Activated CD8-positive, alpha-beta memory T cell treated with anti-CD3 and anti-CD28 coated beads, Interleukin-2, amount 50 U/mL, for 1 hour (primary cell): ENCODE results near the gene ZNF576.
"Not testable (repeated sequence)": the region's sequence is repeated elsewhere in the genome, so short reads cannot be mapped to it uniquely, and the experiment has no call there.

Experiments used
- DNase-seq: peaks from one replicate; pipeline ENCODE4 v3.0.0-alpha.2; 2020; ENCODE audit errors: extremely low read depth

ZNF576 gene

GRCh38 chr19:43599635-43600295 is 3.4 kb downstream of the ZNF576 start:
- DNase-seq: no peak

- DNase-seq: not testable (repeated sequence)
These were observed 3.9 kb downstream of the ZNF576 start for GRCh38 chr19:43600326-43600725.

DNA sequence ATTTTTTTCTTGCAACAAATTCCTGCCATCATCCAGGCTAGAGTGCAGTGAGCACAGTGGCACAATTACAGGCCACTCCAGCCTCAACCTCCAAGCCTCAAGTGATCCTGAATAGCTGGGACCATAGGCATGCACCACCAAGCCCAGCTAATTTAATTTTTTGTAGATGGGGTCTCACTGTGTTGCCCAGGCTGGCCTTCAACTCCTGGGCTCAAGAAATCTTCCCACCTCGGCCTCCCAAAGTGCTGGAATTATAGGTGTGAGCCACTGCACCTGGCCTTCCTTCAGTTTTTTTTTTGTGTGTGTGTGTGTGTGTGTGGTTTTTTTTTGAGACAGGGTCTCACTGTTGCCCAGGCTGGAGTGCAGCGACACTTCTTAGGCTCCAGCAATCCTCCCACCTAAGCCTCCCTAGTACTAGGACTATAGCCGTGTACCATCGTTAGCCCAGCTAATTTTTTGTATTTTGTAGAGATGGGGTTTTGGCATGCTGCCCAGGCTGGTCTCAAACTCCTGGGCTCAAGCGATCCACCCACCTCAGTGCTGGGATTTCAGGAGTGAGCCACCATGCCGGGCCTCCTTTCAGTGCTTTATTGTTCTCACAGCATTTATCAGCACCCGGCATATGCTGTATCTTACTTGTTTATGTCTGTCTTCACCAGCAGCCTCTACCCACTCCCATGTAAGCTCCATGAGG is 9.6 kb downstream of the ZNF576 start:
- no peak for DNase-seq

- no peak for DNase-seq
These were observed 10.3 kb downstream of the ZNF576 start for GRCh38 chr19:43606569-43607229.

DNA sequence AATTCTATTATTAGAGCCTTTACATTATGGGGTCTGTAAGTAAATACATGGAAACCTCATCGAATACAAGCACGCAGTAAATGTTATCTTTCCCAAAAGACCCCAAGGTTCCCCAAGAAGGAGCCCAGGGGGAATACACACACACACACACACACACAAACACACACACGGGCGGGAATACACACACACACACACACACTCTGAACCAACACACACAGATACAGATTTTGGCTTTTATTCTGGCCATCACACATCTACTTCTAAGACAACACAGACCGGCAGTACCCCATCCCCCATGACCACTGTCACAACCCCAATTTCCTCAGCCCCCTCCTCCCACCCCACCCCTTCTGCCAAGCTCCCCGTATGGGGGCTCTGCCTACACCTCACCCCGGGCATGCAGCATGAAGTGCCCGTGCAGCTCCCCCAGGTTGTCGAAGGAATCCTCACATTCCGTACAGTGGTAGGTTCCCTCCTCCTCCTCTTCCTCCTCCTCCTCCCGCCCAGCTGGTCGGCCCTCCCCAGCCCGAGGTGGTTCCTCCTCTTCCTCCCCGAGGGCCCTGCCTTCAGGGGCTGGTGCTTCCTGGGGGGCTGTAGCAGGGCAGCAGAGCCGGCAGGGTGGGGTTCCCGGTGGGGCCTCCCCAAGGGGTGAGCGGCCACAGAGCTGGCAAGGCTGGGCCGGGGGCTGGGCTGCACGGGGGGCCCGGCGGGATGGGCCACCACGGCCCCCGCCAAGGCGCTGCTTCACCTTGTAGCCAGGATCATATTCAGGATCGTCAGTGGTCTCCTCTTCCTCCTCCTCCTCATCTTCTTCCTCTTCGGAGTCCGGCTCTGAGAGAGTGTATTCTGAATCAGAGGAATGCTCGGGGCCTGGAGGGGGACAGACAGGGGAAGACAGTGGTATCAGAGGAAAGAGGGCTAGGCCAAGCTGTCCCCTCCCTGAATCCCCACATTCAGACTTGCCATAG is 11.1 kb downstream of the ZNF576 start:
- no peak for DNase-seq

- no peak for DNase-seq
These were observed 13.5 kb downstream of the ZNF576 start for GRCh38 chr19:43609872-43610271.

DNA sequence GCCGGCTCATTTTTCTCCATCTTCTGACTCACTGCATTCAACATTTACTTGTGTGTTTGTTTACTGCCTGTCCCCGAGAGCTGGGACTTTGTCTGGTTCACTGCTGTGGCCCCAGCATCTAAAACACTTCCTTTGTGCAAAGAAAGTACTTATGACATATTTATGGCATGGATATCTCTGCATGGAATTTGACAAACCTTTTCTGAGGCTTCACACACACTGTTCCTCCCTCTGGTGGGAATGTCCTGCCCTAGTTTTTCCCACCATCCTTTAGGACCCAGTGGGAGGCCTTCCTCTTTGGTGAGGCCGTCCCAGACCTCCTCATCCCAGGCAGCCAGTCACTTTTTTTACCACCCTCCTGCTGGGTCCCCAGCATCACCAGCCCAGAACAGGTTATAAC is 14.1 kb downstream of the ZNF576 start:
- DNase-seq: no peak

DNA sequence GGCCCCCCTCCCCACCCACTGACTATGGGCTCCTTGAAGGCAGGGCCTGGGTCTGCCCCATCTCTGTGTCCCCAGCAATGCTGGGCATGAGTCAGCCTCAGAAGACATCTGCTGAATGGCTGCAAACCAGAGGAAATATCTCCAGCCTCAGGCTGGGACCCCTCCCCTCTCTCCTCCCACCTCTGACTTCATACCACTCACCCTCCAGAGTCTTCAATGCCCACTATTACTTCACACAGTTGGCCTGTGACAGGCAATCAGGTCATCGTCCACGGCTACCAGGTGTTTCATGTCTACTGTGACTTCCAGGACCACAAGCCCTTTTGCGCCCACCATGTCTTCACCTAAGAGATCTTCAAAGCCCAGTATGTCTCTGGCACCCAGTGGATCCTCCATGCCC is 15.4 kb downstream of the ZNF576 start, which contains the start of gene SRRM5:
Gene SRRM5, plus strand, starts transcription at position 301 of the 400 bp plus-strand sequence. Its CDS starts 34 bp downstream, at position 335.
- DNase-seq: no peak

DNA sequence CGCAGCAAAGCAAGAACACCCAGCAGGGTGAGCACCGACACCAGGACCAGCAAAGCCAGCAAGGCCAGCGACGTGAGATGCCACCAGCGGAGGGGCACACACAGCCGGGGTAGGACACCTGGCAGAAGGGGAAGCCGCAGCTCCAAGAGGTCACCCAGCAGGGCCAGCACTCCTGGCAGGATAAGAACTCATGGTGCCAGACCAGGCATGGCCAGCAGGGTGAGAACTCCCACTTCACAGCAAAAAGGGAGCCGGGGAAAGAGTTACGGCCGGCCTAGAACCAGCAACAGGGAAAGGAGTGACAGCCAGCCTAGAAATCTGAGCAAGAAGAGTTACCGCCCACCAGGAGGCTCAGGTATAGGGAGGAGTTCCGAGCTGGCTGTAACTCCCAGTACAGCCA is 16.0 kb downstream of the ZNF576 start:
- no peak for DNase-seq

DNA sequence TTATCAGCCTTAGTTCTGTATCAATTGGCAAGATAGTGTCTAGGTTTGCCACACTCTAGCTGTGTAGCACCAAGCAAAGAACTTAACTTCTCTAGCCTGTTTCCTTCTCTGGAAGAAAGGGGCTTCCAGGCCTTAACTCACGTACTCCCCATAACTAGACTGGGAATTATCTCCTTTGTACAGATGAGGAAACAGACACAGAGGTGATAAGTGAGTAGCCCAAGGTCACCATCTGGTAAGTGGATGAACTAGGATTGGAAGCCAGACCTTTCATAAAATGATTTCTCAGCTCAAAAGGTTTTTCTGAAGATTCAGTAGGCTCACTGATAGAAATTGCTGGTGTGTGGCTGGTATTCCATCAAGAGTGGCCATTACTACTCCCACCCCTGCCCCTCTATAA is 19.9 kb downstream of the ZNF576 start:
- DNase-seq: no peak

DNA sequence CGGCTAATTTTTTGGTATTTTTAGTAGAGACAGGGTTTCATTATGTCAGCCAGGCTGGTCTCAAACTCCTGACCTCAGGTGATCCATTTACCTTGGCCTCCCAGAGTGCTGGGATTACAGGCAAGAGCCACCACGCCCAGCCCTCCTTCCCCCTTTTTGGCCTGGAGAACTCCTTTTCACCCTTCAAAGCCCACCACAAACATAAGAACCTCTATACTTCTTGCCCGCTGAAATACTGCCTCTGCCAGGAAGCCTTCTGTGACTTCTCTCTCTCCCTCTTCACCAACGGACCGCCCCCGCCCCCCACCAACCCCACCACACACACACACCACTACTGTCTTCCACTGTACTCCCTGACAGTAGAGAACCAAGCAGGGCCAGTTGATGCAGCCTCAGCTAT is 20.6 kb downstream of the ZNF576 start:
- DNase-seq: no peak

DNA sequence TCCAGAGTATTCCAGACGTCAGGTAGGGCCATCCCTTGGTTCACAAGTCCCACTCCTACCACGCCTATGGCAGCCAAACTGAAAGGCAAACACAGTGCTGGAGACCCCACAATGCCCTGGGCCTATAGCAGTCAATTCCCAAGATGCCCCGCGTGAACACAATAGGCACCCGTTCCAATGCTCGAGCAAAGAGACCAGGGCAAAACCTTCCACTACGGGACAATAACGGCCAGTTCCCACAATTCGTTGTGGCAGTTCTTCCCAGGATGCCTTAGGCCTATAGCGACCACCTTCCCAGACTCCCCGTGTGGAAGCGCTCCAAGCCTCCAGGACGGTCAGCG is 22.5 kb downstream of the ZNF576 start:
- DNase-seq: no peak

DNA sequence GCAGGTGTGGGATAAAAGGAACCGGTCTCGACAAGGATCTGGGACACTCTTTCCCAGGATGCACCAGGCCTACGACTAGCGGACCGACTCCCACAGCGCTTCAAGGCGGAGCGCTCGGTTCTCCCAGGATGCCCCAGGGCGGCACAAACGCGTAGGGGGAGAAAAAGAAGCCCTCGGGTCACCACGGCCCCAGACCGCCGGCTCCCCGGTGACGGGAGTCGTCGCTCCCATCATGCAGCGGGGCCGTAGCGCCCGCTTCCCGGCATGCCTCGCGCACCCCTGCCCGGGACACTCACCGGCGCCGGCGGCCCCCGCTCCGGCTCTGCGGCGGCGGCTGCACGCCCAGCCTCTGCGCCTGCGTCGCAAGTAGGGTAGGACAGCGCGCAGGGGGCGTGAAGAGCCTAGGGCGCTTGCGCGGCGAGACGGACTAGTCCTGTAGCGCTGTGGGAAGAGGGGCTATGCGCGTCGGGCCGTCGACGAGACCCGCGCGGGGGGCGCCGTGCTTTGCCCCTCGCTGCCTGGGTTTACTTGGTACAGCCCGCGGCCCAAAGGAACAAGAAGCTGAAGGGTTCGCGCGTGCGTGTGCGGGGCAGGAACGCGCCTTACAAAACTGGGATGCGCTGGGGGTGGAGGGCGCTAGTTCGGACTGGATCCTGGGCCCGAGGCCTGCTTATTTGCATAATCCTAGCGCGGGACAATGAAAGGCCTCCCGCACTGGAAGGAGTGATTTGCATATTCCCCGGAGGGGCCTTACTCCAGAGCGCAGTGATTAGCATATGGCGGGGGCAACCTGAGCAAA is 23.1 kb downstream of the ZNF576 start, which contains the start of gene ZNF428:
Gene ZNF428, minus strand, starts transcription at position 368 of the 799 bp plus-strand sequence. CDS start 5,325 bp downstream, outside the sequence.
- peak; percentile 54 for DNase-seq

DNA sequence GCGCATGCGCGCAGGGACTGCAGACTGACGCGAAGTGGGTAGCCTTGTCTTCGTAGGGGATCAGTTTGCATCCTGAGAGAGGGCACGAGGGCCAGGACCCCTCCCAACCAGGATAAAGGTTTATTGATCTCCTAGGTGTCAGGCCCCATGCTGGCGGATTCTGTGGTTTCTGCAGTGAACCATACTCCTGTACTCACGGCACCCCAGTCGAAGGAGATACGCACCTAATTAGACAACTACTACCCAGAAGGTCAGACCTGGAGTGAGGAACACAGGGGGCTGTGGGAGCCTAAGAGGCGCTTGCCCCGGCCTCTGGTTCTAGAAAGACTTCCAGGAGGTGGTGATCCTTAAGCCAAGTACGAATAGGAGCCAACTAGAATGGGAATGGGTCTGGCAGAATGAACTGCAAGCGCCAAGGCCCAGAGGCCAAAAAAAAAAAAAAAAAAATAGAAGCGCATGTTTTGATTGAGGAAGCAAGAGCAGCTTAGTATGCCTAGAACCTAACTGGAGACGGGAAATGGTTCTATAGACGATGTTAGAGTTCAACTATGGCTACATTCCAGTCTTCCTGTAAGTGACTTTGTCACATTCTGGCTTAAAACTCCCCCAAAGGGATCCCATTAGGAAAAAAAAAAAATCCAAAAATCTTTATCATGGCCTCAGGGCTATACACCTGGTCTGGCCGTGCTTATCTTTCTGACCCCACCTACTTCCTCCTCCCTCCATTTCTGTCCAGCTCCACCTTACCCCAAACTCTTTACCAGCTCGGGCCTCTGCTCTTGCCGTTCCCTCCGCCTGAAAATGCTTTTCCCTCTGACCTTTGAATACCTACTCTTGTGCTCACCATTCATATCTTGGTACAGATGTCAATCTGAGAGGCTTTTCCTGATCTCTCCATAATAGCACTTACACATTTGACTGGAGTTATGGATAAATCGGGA is 23.9 kb downstream of the ZNF576 start:
- DNase-seq: peak; percentile 71

DNA sequence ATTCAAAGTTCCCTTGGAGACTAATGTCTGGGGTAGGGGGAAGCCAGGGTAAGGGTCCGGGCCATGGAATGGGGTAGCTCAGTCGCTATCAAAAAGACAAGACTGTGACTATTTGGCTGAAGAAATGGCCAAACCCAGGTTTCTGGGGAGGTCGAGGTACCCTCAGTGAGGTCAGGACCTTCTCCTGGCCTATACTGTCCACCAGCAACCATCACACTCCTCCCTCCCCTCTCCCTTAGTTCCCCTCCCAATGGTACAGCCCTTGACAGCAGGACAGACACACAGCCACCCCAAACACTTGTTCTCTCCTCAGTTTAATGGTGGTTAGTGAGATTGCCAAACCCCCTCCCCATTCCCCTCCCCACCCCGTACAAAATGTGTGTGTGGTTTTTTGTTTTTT is 25.7 kb downstream of the ZNF576 start:
- no peak for DNase-seq

GRCh38 chr19:43622956-43623355 is 26.6 kb downstream of the ZNF576 start:
- DNase-seq: no peak

DNA sequence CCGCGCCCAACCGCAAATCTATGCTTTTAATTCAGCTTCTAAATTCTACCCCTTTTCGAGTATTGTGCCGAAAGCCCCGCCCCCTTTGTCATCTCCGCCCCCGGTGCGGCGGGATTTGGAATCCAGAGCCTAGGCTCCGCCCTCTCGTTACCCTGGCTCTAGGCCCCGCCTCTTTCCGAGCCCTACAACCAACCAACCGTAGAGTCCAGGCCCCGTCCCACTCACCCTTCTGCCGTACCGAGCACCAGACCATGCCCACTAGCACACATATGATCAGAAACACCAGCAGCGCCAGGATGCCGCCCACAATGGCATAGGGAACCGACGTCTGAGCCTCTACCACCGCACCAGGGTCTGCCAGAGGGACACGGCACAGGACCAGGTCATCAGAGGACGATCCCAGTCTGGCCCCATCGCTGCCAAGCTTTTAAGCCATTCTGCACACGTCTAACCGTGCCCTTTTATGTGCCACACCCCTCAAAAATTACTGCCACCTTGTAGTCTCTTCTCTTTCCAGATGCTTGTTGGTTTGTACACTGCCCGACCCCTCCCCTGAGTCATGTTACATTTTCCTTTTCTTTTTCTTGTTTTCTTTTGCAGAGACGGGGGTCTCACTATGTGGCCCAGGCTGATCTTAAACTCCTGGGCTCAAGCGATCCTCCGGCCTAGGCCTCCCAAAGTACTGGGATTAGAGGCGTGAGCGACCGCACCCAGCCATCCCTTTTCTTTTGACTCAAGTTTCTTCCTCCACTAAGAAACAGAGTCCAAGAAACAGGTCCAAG is 27.7 kb downstream of the ZNF576 start:
- DNase-seq: no peak

DNA sequence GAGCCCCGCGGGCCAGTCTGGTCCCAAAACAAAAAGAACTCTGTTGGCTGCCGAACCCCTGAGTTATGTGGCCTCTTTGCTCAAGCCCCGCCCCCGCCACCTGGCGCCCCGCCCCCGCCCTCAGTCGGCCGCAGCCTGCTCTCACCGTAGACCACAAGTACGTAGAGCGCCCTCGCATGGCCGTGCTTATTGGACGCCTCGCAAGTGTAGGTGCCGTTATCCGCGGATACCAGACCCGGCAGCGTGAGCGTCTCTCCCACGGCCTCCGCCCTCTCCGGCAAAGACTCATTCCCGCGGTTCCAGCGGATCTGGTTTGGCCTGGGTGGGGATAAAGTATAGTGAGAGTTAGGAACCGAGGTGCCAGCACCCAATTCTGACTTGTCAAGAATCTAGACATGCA is 28.5 kb downstream of the ZNF576 start:
- peak; percentile 72 for DNase-seq
